Trophoblast cell (in vitro differentiated cells and primary cell): ENCODE results near the gene CLEC18A. TPM values are rescaled to one million over a fixed set of nuclear protein-coding genes. Genes with fewer than 3 reads are reported as not detected.
"Not testable (repeated sequence)": the region's sequence is repeated elsewhere in the genome, so short reads cannot be mapped to it uniquely, and the experiment has no call there.

Source experiments
- DNase-seq, 2 donors: peaks; one replicate each; pipeline ENCODE4 v3.0.0-alpha.2; 2016
- H2AFZ ChIP-seq: 2 replicates; pipeline ENCODE4 v1.6.1; 2013; ENCODE audit warnings: low read length, moderate library complexity, mild to moderate bottlenecking; ENCODE audit not compliant: insufficient read depth, poor library complexity
- H2AK5ac ChIP-seq: 2 replicates; pipeline ENCODE4 v1.6.1; 2013; ENCODE audit warnings: mild to moderate bottlenecking, low read length
- H2BK120ac ChIP-seq: 2 replicates; pipeline ENCODE4 v1.6.1; 2013; ENCODE audit warnings: low read length, mild to moderate bottlenecking, moderate library complexity; ENCODE audit not compliant: insufficient read depth, poor library complexity
- H2BK12ac ChIP-seq: 2 replicates; pipeline ENCODE4 v1.6.1; 2013; ENCODE audit warnings: mild to moderate bottlenecking, low read length, moderate library complexity
- H2BK5ac ChIP-seq: 2 replicates; pipeline ENCODE4 v1.6.1; 2013; ENCODE audit warnings: low read length, low read depth, moderate library complexity, mild to moderate bottlenecking; ENCODE audit not compliant: poor library complexity
- H3K14ac ChIP-seq: 2 replicates; pipeline ENCODE4 v1.6.1; 2013; ENCODE audit warnings: mild to moderate bottlenecking, low read length
- H3K18ac ChIP-seq: 2 replicates; pipeline ENCODE4 v1.6.1; 2013; ENCODE audit warnings: mild to moderate bottlenecking, low read length
- H3K23ac ChIP-seq: 2 replicates; pipeline ENCODE4 v1.6.1; 2013; ENCODE audit warnings: low read length
- H3K27ac ChIP-seq: 2 replicates; pipeline ENCODE4 v1.5.1; 2013; ENCODE audit warnings: low read depth, mild to moderate bottlenecking, inconsistent platforms, low read length, moderate library complexity
- H3K27me3 ChIP-seq: 2 replicates; pipeline ENCODE4 v1.6.1; 2013; ENCODE audit warnings: inconsistent platforms, mild to moderate bottlenecking, low read length, moderate library complexity; ENCODE audit not compliant: insufficient read depth
- H3K36me3 ChIP-seq, 2 experiments: 1 replicate in 1 of 2; 2 replicates in 1 of 2; pipeline ENCODE4 v1.6.1; 2013; ENCODE audit warnings: low read length in 2 of 2, mild to moderate bottlenecking in 2 of 2, moderate library complexity in 1 of 2; ENCODE audit not compliant: insufficient read depth in 2 of 2, control insufficient read depth in 1 of 2
- H3K4ac ChIP-seq: 2 replicates; pipeline ENCODE4 v1.6.1; 2013; ENCODE audit warnings: low read depth, mild to moderate bottlenecking, low read length, moderate library complexity
- H3K4me1 ChIP-seq, 2 experiments: 1 replicate in 1 of 2; 2 replicates in 1 of 2; pipeline ENCODE4 v1.6.1; 2013; ENCODE audit warnings: low read length in 2 of 2, mild to moderate bottlenecking in 2 of 2, moderate library complexity in 1 of 2; ENCODE audit not compliant: insufficient read depth in 2 of 2, control insufficient read depth in 1 of 2
- H3K4me2 ChIP-seq: 2 replicates; pipeline ENCODE4 v1.6.1; 2013; ENCODE audit warnings: inconsistent platforms, mild to moderate bottlenecking, low read length, moderate library complexity
- H3K4me3 ChIP-seq: 2 replicates; pipeline ENCODE4 v1.5.1; 2013; ENCODE audit warnings: mild to moderate bottlenecking, low read depth, low read length, inconsistent platforms
- H3K79me1 ChIP-seq: one replicate; pipeline ENCODE4 v1.6.1; 2013; ENCODE audit warnings: low read length
- H3K79me2 ChIP-seq: 2 replicates; pipeline ENCODE4 v1.6.1; 2013; ENCODE audit warnings: low read length, mild to moderate bottlenecking; ENCODE audit not compliant: control insufficient read depth, insufficient read depth, poor library complexity
- H3K9ac ChIP-seq: 2 replicates; pipeline ENCODE4 v1.6.1; 2013; ENCODE audit warnings: mild to moderate bottlenecking, low read length
- H3K9me3 ChIP-seq: 2 replicates; pipeline ENCODE4 v1.6.1; 2013; ENCODE audit warnings: low read depth, mild to moderate bottlenecking, control low read depth, inconsistent platforms, low read length; ENCODE audit not compliant: insufficient read depth
- H4K12ac ChIP-seq: 2 replicates; pipeline ENCODE4 v1.6.1; 2013; ENCODE audit warnings: low read depth, mild to moderate bottlenecking, low read length, moderate library complexity
- H4K8ac ChIP-seq: 2 replicates; pipeline ENCODE4 v1.6.1; 2013; ENCODE audit warnings: low read depth, mild to moderate bottlenecking, low read length, moderate library complexity
- H4K91ac ChIP-seq: one replicate; pipeline ENCODE4 v1.6.1; 2013; ENCODE audit warnings: low read depth, mild to moderate bottlenecking, low read length, moderate library complexity
- WGBS: extraction: QIAGEN DNeasy Blood & Tissue Kit; methylation state at CpG from one replicate; pipeline ENCODE4 v1.1.7; 2013; ENCODE audit warnings: missing lambda C conversion rate; ENCODE audit not compliant: insufficient read length, insufficient coverage; ENCODE audit errors: extremely low coverage; 5-methylcytosine and 5-hydroxymethylcytosine counted together
- polyA plus RNA-seq: library from polyadenylated mRNA; stranded (reverse); fragments of 200-250 nt; gene quantifications from 2 replicates; pipeline ENCODE4 v1.2.3, GENCODE V29; 2013

Gene CLEC18A
- polyA plus RNA-seq: 0.44 and 0.57 TPM in 2 replicates

GRCh38 chr16:69951017-69951671 is at the start of gene CLEC18A:
CLEC18A (plus strand) TSS chr16:69951334; CDS start chr16:69951367, 33 bp downstream.
- not testable (repeated sequence) for H3K23ac ChIP-seq, H4K12ac ChIP-seq, H3K4ac ChIP-seq, H2BK5ac ChIP-seq, H2AK5ac ChIP-seq, H3K9me3 ChIP-seq, H2BK12ac ChIP-seq, H3K79me1 ChIP-seq, H4K8ac ChIP-seq, H3K4me1 ChIP-seq, H4K91ac ChIP-seq, H3K4me3 ChIP-seq, H3K27ac ChIP-seq, H3K79me2 ChIP-seq, H3K18ac ChIP-seq, H3K36me3 ChIP-seq, H3K14ac ChIP-seq, H2AFZ ChIP-seq, DNase-seq, H3K27me3 ChIP-seq, H3K4me2 ChIP-seq, H2BK120ac ChIP-seq, H3K9ac ChIP-seq
- WGBS: no CpG with 5 or more reads among the region's 26 CpGs

GRCh38 chr16:69903865-69904415 is 47.2 kb upstream of the CLEC18A start:
- no peaks in the 10 kb centered on the region for H3K79me1 ChIP-seq
- H4K8ac ChIP-seq: no peak overlapping the region
- no peak overlapping the region for H3K4ac ChIP-seq
- peaks cover 0 to 4% of the 10 kb centered on the region in 2 experiments for H3K36me3 ChIP-seq
- H2BK5ac ChIP-seq: no peak overlapping the region
- no peak overlapping the region for H4K12ac ChIP-seq
- no peak overlapping the region for H2BK12ac ChIP-seq
- H4K91ac ChIP-seq: no peak overlapping the region
- no peak for DNase-seq
- H3K4me2 ChIP-seq: no peak overlapping the region
- H3K27ac ChIP-seq: no peak overlapping the region
- no peak overlapping the region for H2AFZ ChIP-seq
- H2AK5ac ChIP-seq: no peak overlapping the region
- H3K79me2 ChIP-seq: no peaks in the 10 kb centered on the region
- no peaks in the 10 kb centered on the region for H3K9me3 ChIP-seq
- no CpG with 5 or more reads among the region's 8 CpGs for WGBS
- H3K18ac ChIP-seq: no peak overlapping the region
- peaks cover 0 to 2% of the 10 kb centered on the region in 2 experiments for H3K4me1 ChIP-seq
- H3K9ac ChIP-seq: no peak overlapping the region
- H3K4me3 ChIP-seq: no peak overlapping the region
- H2BK120ac ChIP-seq: no peak overlapping the region
- no peak overlapping the region for H3K14ac ChIP-seq
- H3K27me3 ChIP-seq: no peaks in the 10 kb centered on the region
- no peak overlapping the region for H3K23ac ChIP-seq

- Histone ChIP-seq H4K91ac (no peak overlapping the region), H3K36me3 (peaks cover 0 to 4% of the 10 kb centered on the region in 2 experiments), H3K27ac (no peak overlapping the region), H2AK5ac (no peak overlapping the region), H3K9me3 (no peaks in the 10 kb centered on the region), H3K79me2 (no peaks in the 10 kb centered on the region), H3K4me1 (peaks cover 0 to 2% of the 10 kb centered on the region in 2 experiments), H2BK120ac (no peak overlapping the region), H3K18ac (no peak overlapping the region), H3K4me2 (no peak overlapping the region), H4K12ac (no peak overlapping the region), H3K4me3 (no peak overlapping the region), H3K79me1 (no peaks in the 10 kb centered on the region), H3K14ac (no peak overlapping the region), H2BK12ac (no peak overlapping the region), H2AFZ (no peak overlapping the region), H4K8ac (no peak overlapping the region), H3K23ac (no peak overlapping the region), H3K9ac (no peak overlapping the region), H3K27me3 (no peaks in the 10 kb centered on the region), H3K4ac (no peak overlapping the region), H2BK5ac (no peak overlapping the region)
- no CpG with 5 or more reads among the region's 9 CpGs for WGBS
- peak in 1 of 2 donors; percentile 55 for DNase-seq
These were observed 46.5 kb upstream of the CLEC18A start for GRCh38 chr16:69904495-69905170.

DNA sequence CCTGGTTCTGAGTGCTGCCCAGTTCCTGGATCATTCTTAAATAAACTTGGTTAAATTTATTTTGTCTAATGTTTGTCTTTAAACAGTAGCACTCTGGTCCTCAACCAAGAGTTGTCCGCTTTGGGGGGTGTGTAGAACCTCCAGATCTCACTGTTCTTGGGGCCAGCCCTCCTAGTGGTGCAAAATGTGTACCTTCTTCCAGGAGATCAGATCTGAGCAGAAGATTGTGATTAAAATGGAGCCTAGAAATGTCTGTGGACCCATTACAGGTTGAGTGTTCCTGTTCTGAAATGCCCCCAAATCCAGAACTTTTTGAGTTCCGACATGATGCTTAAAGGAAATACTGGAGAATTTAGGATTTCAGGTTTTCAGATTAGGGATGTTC is 46.0 kb upstream of the CLEC18A start:
- Histone ChIP-seq H2BK120ac (no peak overlapping the region), H2AK5ac (no peak overlapping the region), H3K23ac (no peak overlapping the region), H2BK5ac (no peak overlapping the region), H3K4me1 (peaks cover 0 to 2% of the 10 kb centered on the region in 2 experiments), H4K91ac (no peak overlapping the region), H3K27ac (no peak overlapping the region), H3K4me2 (no peak overlapping the region), H3K4ac (no peak overlapping the region), H3K36me3 (peaks cover 0 to 4% of the 10 kb centered on the region in 2 experiments), H2BK12ac (no peak overlapping the region), H3K9me3 (no peaks in the 10 kb centered on the region), H3K4me3 (no peak overlapping the region), H2AFZ (no peak overlapping the region), H4K8ac (no peak overlapping the region), H3K27me3 (no peaks in the 10 kb centered on the region), H3K14ac (no peak overlapping the region), H3K18ac (no peak overlapping the region), H3K9ac (no peak overlapping the region), H3K79me1 (no peaks in the 10 kb centered on the region), H3K79me2 (no peaks in the 10 kb centered on the region), H4K12ac (no peak overlapping the region)
- no CpG with 5 or more reads among the region's 2 CpGs for WGBS
- DNase-seq: no peak
